K562 (cell line): ENCODE results near the gene PRRT2. TPM values are rescaled to one million over a fixed set of nuclear protein-coding genes. Genes with fewer than 3 reads are reported as not detected.

Experiments used
- ARHGAP35 ChIP-seq: fragments of 450-650 bp; IDR thresholded peaks from 2 replicates; pipeline ENCODE4 v1.6.1; 2018; ENCODE audit not compliant: partially characterized antibody
- ATF6 ChIP-seq: sonication (generic); formaldehyde crosslinking; IDR thresholded peaks from 2 replicates; pipeline ENCODE4 v1.4.0; 2020; ENCODE audit warnings: mild to moderate bottlenecking, missing genetic modification reagents
- E2F4 ChIP-seq: sonication (generic); formaldehyde crosslinking; IDR thresholded peaks from 2 replicates; pipeline ENCODE4 v1.8.0; 2022; ENCODE audit warnings: mild to moderate bottlenecking, low read depth, missing genetic modification reagents
- E2F6 ChIP-seq, 2 experiments: IDR thresholded peaks; 2 replicates each; pipeline ENCODE4 v1.6.1; 2011; ENCODE audit warnings: borderline replicate concordance in 1 of 2, control low read depth in 1 of 2, low read depth in 1 of 2, low read length in 1 of 2, mild to moderate bottlenecking in 1 of 2, mixed read lengths in 1 of 2, moderate library complexity in 1 of 2; ENCODE audit not compliant: insufficient read depth in 1 of 2, insufficient read length in 1 of 2, poor library complexity in 1 of 2, severe bottlenecking in 1 of 2; ENCODE audit errors: extremely low read depth in 1 of 2
- ESRRA ChIP-seq: fragments of 450-650 bp; IDR thresholded peaks from 2 replicates; pipeline ENCODE4 v1.6.1; 2014; ENCODE audit warnings: low read depth, mild to moderate bottlenecking, moderate library complexity, borderline replicate concordance
- ETV5 ChIP-seq: sonication (generic); formaldehyde crosslinking; IDR thresholded peaks from 2 replicates; pipeline ENCODE4 v1.4.0; 2020; ENCODE audit warnings: low read depth, mild to moderate bottlenecking, missing genetic modification reagents
- KLF16 ChIP-seq: IDR thresholded peaks from 2 replicates; pipeline ENCODE4 v1.6.1; 2016; ENCODE audit warnings: antibody characterized with exemption
- MAFG ChIP-seq: fragments of 450-650 bp; conservative IDR thresholded peaks from 2 replicates; pipeline ENCODE4 v1.6.1; 2016; ENCODE audit warnings: missing genetic modification characterization, missing compliant biosample characterization
- MAX ChIP-seq: sonication (generic); formaldehyde crosslinking; IDR thresholded peaks from 2 replicates; pipeline ENCODE4 v1.9.0; 2022; ENCODE audit warnings: mild to moderate bottlenecking, missing genetic modification reagents
- MECOM ChIP-seq: fragments of 250-450 bp; sonication (Bioruptor Pico); IDR thresholded peaks from 2 replicates; pipeline ENCODE4 v1.8.0; 2022; ENCODE audit warnings: inconsistent platforms
- MEF2A ChIP-seq: IDR thresholded peaks from 2 replicates; pipeline ENCODE4 v1.6.1; 2011; ENCODE audit warnings: low read depth, mild to moderate bottlenecking, low read length, moderate library complexity; ENCODE audit not compliant: control insufficient read depth
- NFIC ChIP-seq: fragments of 450-650 bp; IDR thresholded peaks from 2 replicates; pipeline ENCODE4 v1.6.1; 2017; ENCODE audit warnings: mild to moderate bottlenecking, inconsistent platforms
- NRF1 ChIP-seq, 2 experiments: fragments of 450-650 bp; IDR thresholded peaks in 1 of 2; conservative IDR thresholded peaks in 1 of 2; 2 replicates each; pipeline ENCODE4 v1.6.1; 2014; ENCODE audit warnings: mild to moderate bottlenecking in 2 of 2
- PCBP1 ChIP-seq: fragments of 200-400 bp; formaldehyde crosslinking; IDR thresholded peaks from 2 replicates; pipeline ENCODE4 v1.6.1; 2018; ENCODE audit warnings: mild to moderate bottlenecking, low read depth, low read length; ENCODE audit not compliant: poor library complexity, severe bottlenecking
- RB1 ChIP-seq: fragments of 450-650 bp; IDR thresholded peaks from 2 replicates; pipeline ENCODE4 v1.6.1; 2017; ENCODE audit warnings: low read depth, mild to moderate bottlenecking
- SMARCC2 ChIP-seq: fragments of 450-650 bp; IDR thresholded peaks from 2 replicates; pipeline ENCODE4 v1.6.1; 2017; ENCODE audit warnings: antibody characterized with exemption, moderate library complexity, mild to moderate bottlenecking, low read depth
- SMARCE1 ChIP-seq: fragments of 450-650 bp; IDR thresholded peaks from 2 replicates; pipeline ENCODE4 v1.7.1; 2016; ENCODE audit warnings: mild to moderate bottlenecking
- TAF9B ChIP-seq: fragments of 450-650 bp; IDR thresholded peaks from 2 replicates; pipeline ENCODE4 v1.6.1; 2018; ENCODE audit warnings: mild to moderate bottlenecking; ENCODE audit not compliant: partially characterized antibody
- TOE1 ChIP-seq, 2 experiments: fragments of 450-650 bp in 1 of 2; sonication (generic) in 1 of 2; formaldehyde crosslinking in 1 of 2; IDR thresholded peaks; 2 replicates each; pipeline versions ENCODE4 v1.7.1 to v1.8.0; 2016 to 2022; ENCODE audit warnings: borderline replicate concordance in 2 of 2, mild to moderate bottlenecking in 2 of 2, antibody characterized with exemption in 1 of 2, inconsistent platforms in 1 of 2, low read depth in 1 of 2, missing genetic modification reagents in 1 of 2, moderate library complexity in 1 of 2
- ZBTB26 ChIP-seq: fragments of 450-650 bp; formaldehyde crosslinking; IDR thresholded peaks from 2 replicates; pipeline ENCODE4 v1.4.0; 2022; ENCODE audit warnings: missing genetic modification characterization
- ZNF668 ChIP-seq: fragments of 250-450 bp; sonication (Bioruptor Pico); IDR thresholded peaks from 2 replicates; pipeline ENCODE4 v1.8.0; 2022; ENCODE audit warnings: mild to moderate bottlenecking, inconsistent platforms
- polyA plus RNA-seq, 8 experiments: library from polyadenylated mRNA; depleted of rRNA in 4 of 8; stranded (reverse) in 5 of 8; unstranded in 3 of 8; fragments of >200 nt; fragmentation: Nextera tagmentation in 2 of 8; fragmentation: Illumina TruSeq in 1 of 8; extraction: Ambion mirVana in 2 of 8; extraction: Trizol in 1 of 8; gene quantifications; 2 replicates each; pipeline versions ENCODE4 v1.2.1 to v1.2.3, GENCODE V29; 2011 to 2014; ENCODE audit warnings: inconsistent platforms in 1 of 8, missing spikeins in 1 of 8
- total RNA-seq, 7 experiments: library from RNA; depleted of rRNA in 6 of 7; stranded (reverse); fragments of >200 nt in 6 of 7; fragmentation: Illumina TruSeq in 2 of 7; extraction: Trizol in 2 of 7; gene quantifications; 2 replicates each; pipeline versions ENCODE4 v1.2.1 to v1.2.3, GENCODE V29; 2011 to 2021; ENCODE audit warnings: low replicate concordance in 1 of 7

Gene PRRT2
- total and polyA plus RNA-seq, 9 of the 15 experiments (the other 6 are each of a cell fraction or from before 2014, with no cell fraction given): 0.11 to 1.0 (median 0.42) TPM; not detected in 2

GRCh38 chr16:29790183-29790948, 21.6 kb upstream of the PRRT2 start, which contains the start of gene KIF22 (continued):
- TF ChIP-seq RB1 (peak; percentile 79; the same call in 1 of the 2 replicates), ATF6 (peak; percentile 83; the same call in 1 of the 2 replicates), ETV5 (CRISPR knock-in tag) (peak; percentile 66), NFIC (peak; percentile 41; the same call in 1 of the 2 replicates), ESRRA (peak; percentile 60; the same call in 1 of the 2 replicates), SMARCC2 (peak; percentile 59), ARHGAP35 (no peak), TAF9B (peak; percentile 86), ZBTB26 (CRISPR knock-in tag) (no peak), MECOM (CRISPR knock-in tag) (no peak), MEF2A (0 out of 2 replicates have a peak, but pooled peaks have one; percentile 33), ZNF668 (CRISPR knock-in tag) (0 out of 2 replicates have a peak, but pooled peaks have one; percentile 19), SMARCE1 (peak; percentile 68), PCBP1 (peak; percentile 90), TOE1 (IDR thresholded peaks at IDR 0.05; ENCODE audit: borderline replicate concordance) (peak; percentile 83), TOE1 (CRISPR knock-in tag; IDR thresholded peaks at IDR 0.05; ENCODE audit: borderline replicate concordance, low read depth) (peak; percentile 55; the same call in 1 of the 2 replicates), E2F6 (IDR thresholded peaks at IDR 0.05; ENCODE audit: borderline replicate concordance in 1 of 2, extremely low read depth in 1 of 2, insufficient read depth in 1 of 2, insufficient read length in 1 of 2, low read depth in 1 of 2, low read length in 1 of 2, poor library complexity in 1 of 2, severe bottlenecking in 1 of 2) (peak; percentile 27 to 67), E2F4 (CRISPR knock-in tag) (peak; percentile 94), KLF16 (peak; percentile 74; the same call in 1 of the 2 replicates), MAFG (tag) (no peak), MAX (CRISPR knock-in tag) (peak; percentile 90), NRF1 (conservative IDR thresholded peaks at IDR 0.05 in 1 of 2, IDR thresholded peaks at IDR 0.05 in 1 of 2) (peak; percentile 99)
